ENCODE results near the gene MB.

The MB gene

DNA sequence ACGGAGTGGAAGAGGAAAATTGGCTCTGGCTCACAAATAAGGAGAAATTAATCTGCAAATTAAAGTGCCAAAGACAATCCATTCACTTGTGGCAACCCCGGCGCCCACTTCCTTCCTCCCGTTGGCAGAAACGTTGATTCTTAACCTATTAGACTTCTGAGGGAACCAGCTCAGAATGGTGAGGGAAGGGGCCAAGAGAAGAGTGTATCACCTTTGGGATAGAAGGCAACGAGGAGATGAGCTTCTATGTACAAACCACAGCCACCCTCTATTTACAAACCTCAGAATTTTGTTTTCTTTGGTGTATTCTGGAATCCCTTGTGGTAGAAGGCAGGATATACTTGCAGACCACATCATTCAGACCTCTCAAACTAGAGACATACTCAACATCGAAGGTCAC, 1.1 kb downstream of the MB start:
- no peak for DNase-seq (ENCODE audit: low read depth, low spot score)

DNA sequence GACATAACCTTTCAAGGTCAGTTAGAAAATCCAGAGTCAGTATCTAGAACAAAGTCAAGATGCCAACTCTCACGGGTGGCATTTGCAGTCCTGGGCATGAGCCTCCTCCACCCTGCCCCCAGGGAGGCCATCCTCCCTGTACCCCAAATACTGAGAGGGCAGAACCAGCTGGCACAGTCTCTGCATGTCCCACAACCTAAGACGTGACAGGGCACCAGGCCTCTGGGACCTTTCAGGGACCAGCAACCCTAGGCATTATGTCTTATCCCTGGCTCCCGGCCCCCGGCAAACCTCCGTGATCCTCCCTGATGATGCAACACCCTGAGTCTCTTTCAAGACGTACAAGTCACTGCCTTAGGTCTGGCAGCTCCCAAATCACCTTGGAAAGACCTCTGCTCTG, 2.0 kb downstream of the MB start:
- no peak for DNase-seq (ENCODE audit: low read depth, low spot score)

DNA sequence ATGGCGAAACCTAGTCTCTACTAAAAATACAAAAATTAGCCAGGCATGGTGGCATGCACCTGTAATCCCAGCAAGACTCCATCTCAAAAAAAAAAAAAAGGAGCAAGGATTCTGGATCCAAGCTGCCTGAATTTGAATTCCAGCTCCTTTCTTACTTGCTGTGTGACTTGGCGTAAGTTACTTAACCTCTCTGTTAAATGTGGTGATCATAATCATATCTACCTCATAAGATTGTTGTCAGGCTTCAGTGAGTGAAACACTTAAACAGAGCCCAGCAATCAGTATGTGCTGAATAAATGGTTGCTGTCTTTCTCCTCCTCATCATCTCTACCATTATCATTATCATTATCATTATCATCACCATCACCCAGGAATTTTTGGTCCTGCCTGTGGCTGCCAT, 2.7 kb downstream of the MB start:
- no peak for DNase-seq (ENCODE audit: low read depth, low spot score)

DNA sequence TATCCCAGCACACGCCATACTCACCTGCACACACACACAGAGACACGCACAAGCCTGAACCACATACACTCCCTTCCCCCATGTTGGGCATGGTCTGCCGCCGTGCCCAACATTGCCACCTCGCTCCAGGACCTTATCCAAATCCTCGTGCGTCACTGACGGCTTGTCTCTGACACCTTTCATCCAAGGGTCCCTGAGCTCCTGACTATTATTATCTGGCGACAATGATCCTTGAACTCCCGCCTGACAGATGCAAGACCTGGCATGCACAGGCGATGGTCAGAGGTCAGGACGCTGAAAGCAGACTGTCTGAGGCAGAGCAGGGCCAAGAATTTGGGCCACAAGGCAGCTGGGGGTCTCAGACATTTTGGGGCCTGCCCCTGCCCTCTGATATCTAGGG, 4.2 kb downstream of the MB start:
- no peak for DNase-seq (ENCODE audit: low read depth, low spot score)

DNA sequence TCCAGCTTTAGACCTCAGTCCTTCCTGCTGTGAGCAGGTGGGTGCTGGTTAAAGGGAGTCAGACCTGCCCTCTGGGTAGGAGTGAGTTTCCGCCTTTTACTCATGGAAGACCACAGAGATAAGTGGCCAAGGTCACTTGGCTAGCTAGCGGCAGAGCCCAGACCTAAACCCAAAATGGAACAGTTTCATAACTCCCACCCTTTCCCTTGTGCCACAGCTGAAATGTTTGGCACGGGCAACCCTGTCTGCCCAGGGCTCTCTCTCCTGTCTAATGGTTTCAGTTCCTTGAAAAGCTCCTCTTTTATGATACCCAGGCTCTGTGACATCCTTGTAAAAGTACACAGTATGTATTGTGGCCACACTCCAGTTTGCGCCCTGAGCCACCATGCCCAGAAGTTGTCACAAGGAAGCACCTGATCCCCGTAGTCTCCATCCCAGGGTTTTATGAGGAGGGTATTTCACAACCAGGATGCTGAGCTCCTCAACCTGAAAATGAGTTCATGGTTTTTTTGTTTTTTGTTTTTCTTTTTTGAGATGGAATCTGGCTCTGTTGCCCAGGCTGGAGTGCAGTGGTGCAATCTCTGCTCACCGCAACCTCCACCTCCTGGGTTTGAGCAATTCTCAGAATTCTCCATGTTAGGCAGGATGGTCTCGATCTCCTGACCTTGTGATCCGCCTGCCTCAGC, 5.1 kb downstream of the MB start:
- DNase-seq (ENCODE audit: low read depth, low spot score): no peak

DNA sequence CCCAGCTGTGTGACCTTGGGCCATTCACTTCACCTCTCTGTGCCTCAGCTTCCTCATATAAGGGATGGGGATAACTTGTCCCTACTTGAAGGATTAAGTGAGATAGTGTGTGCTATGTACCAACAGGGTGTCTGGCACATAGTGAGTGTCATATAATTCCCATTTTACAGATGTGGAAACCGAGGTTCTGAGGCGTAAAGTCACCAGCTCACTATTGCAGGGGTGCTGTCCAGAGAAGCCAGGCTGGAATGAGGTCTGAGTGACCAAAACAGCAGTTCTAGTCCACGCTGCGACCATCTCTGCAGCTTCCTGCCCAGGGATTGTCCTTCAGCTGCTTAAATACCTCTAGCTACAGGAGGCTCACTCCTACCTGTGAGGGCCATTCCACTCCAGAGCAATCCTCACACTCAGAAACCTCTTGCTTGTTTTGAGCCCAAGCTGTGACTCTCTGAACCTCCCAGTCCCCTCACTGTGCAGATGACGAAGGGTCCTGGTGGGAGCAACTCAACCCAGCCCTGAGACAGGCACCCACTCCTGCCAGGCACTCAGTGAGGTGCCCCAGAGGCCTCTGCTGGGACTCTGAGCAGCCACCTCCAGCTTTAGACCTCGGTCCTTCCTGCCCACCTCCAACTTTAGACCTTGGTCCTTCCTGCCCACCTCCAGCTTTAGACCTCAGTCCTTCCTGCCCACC, 5.8 kb downstream of the MB start:
- DNase-seq (ENCODE audit: low read depth, low spot score): no peak

DNA sequence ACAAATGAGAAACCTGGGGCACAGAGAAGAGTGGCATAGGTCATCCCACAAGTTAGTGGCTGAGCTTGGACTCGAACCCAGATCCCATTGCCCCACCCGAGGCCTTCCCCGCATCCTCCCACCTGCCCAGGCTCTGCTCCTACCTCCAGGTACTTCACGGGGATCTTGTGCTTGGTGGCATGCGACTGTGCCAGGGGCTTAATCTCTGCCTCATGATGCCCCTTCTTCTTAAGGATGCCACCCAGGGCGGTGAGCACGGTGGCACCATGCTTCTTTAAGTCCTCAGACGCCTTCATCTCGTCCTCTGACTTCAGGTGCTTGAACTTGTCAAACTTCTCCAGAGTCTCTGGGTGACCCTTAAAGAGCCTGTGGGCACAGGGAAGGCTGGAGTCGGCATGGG, 6.4 kb downstream of the MB start:
- no peak for DNase-seq (ENCODE audit: low read depth, low spot score)

DNA sequence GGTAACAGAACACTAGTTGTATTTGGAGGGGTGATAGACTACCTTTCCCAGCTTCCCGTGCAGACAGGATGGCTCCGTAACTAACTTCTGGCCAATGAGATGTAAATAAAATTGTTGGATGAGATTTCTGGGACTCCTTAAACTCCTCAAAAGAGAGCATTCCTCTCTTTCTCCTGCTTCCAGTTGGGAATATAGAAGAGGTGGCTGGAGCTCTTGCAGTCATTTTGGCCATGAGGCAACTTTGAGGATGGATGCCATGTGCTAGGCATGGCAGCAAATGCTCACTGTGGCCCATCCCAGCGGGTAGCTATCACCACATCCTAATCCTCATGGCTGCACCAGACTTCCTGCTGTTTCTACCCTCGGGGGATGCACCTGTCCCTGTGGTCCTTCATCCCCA, 7.4 kb downstream of the MB start:
- DNase-seq (ENCODE audit: low read depth, low spot score): no peak

DNA sequence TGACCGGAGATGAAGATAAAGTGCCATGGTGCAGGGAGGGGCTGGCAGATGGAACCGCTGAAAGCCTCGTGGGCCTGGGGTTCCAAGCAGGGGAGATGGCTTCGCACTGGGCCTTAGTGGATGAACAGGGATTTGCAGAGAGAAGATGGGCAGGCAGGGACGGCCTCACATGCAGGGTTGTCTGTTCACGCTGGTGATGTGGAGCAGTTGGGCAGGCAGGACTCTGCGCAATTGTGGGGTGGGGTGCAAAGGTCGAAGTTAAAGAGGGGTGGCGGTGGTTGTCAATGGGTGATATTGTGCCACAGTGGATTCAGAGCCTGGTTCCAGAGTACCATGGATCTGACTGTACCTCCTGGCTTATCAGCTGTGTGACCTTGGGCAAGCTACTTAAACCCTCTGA, 7.9 kb downstream of the MB start:
- DNase-seq (ENCODE audit: low read depth, low spot score): no peak

DNA sequence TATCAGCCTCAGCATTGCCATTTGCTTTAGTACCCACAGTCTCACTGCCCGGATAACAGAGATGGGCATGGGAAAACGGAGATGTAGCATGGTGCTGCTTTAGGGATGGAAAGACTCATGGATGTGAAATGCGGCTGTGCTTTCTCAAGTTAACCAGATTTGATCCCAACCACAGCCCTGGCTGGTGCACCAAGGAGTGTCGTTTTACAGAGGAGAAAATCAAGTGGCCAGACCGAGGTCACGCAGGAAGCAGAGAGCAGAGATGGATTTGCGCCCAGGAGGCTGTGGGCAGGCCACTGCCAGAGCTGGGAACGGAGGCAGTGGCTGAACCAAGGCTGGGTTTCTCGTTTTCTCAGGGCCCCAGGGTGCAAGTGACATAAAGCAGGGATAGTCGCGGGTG, 9.0 kb downstream of the MB start:
- no peak for DNase-seq (ENCODE audit: low read depth, low spot score)

DNA sequence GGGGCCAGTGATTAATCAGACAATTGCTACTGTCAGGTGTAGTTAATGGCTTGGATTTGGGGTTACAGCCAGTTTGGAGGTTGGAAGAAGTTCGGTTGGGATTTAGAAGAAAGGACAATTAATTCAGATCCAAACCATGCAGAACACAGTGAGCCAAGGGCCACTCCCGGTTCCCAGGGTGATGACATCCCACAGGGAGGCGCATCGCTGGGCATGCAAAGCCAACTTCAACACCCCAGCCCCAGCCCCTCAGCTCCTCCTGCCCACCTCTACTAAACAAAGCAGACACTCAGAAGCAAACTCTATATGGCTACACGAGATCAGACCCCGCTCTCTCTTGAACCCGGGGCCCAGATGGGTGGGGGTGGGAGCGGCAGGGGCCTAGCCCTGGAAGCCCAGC, 10.2 kb downstream of the MB start:
- no peak for DNase-seq (ENCODE audit: low read depth, low spot score)

DNA sequence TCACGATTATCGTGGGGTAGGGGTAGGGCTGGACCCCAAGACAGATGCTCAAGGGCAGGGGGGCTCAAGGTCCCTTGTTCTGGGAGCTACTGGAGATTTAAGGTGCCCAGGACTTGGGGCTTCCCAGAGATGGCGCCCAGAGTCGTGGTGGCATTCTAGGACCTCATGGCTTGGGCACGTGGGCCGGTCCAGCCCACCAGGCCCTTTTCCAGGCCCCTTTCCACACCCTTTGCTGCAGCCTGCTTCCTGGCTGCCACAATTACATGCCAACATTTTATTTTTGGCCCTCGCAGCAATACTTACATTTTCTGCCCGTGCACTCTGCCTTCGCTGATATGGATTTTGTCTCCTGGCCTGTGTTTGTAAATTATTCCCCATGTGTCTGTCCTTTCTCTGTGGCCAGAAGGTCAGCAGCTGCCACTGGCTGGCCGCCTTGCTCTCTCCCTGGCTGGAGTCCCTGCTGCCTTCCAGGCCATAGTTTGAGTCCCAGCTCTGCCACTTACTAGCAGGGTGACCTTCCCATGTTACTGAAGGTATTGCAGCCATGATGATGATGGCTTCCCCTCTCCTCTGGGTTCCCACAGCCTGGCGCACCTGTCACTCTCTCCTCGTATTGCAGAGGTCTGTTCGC, 11.2 kb downstream of the MB start:
- no peak for DNase-seq (ENCODE audit: low read depth, low spot score)

DNA sequence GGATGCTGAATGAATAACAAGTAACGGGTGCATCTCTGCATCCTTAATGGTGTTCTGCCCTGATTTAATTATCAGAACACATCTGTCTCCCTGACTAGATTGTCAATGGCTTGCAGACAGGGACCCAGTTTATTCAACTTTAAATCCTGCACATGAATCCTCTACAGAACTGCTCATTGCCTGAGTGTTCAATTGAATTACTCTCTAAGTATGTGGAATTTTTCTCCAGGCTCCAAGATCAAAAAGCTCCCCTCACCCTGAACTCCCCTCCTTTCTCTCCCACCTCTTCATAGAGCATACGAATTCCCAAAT, 11.8 kb downstream of the MB start:
- DNase-seq (ENCODE audit: low read depth, low spot score): no peak

DNA sequence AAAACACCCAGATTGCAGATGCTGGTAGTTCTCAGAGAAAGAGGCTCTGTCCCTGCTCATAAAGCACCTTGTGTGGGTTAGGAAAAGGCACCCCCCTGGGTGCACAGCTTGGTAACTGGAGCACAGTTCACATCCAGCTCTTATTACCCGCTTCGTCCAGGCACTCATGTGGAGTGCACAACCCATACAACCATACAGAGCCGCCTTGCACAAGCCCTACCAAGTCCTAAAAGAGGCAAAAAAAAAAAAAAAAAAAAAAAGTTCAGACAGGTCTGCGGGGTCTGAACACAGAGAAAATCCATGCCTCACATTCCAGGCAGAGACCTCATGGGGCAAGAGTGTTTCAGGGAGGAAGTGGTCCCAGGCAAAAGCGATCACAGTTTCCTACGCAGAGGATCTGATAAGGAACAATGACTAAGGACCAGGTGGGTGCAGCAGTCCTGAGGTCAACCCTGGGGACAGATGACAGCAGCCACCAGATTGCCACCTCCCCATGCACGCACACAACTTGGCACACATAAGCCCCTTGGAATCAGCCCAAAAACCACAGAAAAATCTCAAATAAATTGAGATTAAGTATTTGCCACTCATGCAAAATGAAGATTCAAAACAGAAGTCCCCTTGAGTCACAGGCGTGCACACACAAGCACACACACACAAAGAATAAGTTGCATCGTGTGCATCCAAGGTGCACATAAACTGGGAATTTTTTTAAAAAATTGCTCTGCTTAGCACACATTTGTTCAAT, 12.3 kb downstream of the MB start:
- no peak for DNase-seq (ENCODE audit: low read depth, low spot score)

DNA sequence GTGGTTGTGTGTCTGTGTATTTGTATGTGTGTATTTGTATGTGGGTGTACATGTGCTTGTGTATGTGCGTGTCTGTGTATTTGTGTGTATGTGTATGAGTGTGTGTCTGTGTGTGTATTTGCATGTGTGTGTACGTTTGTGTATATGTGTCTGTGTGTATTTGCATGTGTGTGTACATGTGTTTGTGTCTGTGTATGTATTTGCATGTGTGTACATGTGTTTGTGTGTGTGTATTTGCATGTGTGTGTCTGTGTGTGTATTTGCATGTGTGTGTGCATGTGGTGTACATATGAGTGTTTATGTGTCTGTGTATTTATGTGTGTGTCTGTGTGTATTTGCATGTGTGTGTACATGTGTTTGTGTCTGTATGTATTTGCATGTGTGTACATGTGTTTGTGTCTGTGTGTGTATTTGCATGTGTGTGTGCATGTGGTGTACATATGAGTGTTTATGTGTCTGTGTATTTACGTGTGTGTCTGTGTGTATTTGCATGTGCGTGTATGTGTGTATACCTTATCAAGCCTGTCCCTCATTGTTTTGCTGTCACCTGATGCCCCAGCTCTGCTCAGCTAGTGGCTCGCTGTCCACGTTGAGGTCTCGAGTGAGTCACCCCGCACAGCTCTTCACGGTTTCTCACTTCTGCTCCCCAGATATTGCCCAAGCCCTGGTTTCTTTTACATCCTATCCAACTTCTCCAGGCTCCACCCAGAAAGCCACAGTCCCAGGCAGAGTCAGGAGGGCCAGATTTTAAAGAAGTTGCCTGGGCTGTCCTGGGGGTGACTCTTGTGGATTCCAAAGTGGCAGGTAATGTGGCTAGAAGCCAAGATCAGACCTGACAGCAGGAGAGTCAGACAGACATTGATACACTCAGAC, 15.2 kb downstream of the MB start:
- no peak for DNase-seq (ENCODE audit: low read depth, low spot score)

DNA sequence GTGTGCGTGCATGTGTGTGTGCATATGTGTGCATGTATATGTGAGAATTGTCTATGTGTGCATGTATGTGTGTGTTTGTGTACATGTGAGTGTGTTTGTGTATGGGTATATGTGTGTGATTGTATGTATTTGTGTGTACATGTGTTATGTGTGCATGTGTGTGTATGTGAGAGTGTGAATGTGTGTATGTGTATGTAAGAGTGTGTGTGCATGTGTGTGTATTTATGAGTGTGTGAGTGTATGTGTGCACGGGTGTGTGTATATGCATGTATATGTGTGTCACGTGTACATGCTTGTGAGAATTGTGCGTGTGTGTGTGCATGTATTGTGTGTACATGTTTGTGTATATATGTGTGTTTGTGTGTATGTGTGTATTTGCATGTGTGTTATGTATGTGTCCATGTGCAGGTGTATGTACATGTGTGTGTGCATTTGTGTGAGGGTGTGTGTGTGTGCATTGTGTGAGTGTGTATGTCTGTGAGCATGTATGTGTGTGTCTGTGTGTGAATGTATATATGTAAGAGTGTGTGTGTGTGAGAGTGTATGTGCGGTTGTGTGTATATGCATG, 16.0 kb downstream of the MB start:
- no peak for DNase-seq (ENCODE audit: low read depth, low spot score)

DNA sequence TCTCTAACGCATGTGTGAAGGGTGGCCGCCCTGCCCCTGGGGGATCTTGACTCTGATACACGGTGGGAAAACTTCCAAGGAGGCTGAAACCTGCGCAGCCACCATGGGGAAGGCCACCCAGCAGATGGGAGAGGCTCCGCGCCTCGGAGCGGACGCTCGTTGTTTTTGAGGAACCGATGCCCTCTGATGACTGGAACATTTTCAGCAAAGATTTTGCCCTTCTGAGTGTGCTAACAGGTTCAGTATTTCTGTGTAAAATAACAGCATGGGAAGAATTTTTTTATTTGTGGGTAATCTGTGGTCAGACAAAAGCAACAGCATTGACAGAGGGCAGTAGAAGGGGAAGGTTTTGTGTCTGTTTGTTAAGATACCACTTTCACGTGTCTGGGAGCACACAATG, 16.7 kb downstream of the MB start:
- no peak for DNase-seq (ENCODE audit: low read depth, low spot score)

DNA sequence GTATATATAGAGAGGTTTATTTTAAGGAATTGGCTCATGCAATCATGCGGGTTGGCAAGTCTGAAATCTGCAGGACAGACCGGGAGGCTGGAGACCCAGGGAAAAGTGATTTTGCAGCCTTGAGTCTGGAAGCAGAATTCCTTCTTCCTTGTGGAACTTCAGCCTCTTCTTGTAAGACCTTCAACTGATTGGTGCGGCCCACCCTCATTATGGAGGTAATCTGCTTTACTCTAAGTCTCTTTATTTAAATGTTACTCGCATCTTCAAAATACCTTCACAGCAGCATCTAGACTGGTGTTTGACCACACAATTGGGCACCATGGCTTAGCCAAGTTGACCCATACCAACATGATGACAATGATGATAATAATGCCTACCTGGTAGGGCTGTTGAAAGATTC, 17.8 kb downstream of the MB start:
- DNase-seq (ENCODE audit: low read depth, low spot score): no peak

DNA sequence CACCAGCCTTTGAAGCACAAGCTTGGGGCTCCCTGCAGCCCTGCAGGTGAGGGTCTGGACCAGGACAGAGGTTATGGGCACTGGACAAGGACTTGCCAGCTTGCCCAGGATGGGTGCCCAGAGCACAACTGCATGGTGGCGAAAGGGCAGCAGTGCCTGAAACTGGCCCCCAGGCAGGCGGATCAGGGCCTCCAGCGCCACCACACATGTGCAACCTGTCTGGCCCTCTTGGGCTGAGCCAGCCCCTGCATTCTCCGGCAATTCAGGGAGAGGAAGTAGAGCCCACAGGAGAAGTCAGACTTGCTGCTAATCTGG, 18.8 kb downstream of the MB start:
- DNase-seq (ENCODE audit: low read depth, low spot score): no peak

DNA sequence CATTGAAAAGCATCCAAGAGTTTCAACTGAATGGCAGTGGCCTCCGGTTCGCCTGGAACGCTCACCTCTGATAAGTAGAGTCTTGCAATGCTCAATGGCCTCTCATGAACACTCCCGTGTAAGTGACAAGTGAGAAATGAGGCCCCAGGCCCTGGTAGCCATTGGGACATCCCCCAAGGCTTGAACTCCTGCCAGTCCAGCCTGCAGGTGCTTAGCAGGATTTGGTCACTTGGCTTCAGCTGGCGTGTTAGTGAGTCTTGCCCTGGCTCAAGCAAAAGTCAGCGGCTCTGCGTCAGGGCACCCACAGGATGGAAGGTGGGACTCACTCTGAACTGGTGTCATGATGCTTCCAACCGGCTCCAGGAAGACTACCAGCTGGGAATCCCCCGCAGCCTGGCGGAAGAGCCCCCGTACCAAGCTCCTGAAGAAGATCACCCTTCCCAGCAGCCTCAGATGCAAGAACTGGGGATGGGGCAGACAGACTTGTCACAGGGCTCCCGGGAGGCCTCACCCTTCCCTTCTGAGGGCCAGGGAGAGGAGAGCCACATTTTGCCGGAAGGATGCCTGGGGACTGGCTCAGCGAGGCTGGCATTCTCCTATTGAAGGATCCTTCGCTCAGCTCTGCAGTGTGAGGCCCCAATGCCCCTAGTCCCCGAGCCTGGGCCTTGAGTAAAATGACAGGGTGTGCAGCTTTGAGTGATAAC, 19.3 kb downstream of the MB start:
- no peak for DNase-seq (ENCODE audit: low read depth, low spot score)

DNA sequence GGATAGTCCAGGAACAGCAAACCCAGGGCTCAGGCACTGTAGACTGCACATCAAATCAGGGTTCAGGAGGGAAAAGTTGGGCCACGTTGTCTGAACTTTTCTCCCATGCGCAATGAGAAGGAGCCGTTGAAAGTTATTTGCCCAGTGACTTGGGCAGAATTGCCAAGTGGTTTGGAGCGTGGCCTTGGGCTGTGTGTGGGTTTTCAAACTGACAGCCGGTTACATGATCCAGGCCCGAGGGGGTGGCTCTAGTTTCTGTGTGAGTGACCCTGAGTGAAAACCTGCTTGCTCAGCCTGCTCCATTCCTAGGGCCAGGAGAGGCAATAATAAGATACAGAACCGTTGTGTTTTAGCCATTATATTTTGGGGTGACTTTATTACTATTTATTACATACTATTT, 20.3 kb downstream of the MB start:
- no peak for DNase-seq (ENCODE audit: low read depth, low spot score)

Measured in activated CD4-positive, CD25-positive, alpha-beta regulatory T cell treated with anti-CD3 and anti-CD28 coated beads, Interleukin-2, amount 50 U/mL, for 16 hours (primary cell).